GM12801 (cell line): Measurements from ENCODE around the gene RMRP.

ENCODE experiments used
- CTCF ChIP-seq: IDR thresholded peaks from one replicate; pipeline ENCODE4 v1.5.1; 2011; ENCODE audit warnings: control low read depth; ENCODE audit not compliant: insufficient read length; ENCODE audit errors: extremely low read depth

The RMRP gene

GRCh38 chr9:35653611-35654010 lies 4.2 kb downstream of the RMRP start:
- no peak for TF ChIP-seq CTCF

GRCh38 chr9:35652829-35653209 lies 5.0 kb downstream of the RMRP start:
- TF ChIP-seq CTCF, result no peak

GRCh38 chr9:35651956-35652828 lies 5.6 kb downstream of the RMRP start:
- no peak for TF ChIP-seq CTCF

- no peak for TF ChIP-seq CTCF
These were observed 7.3 kb downstream of the RMRP start, which contains the start of gene SIT1 for GRCh38 chr9:35650341-35651158. Gene SIT1, minus strand, starts transcription at chr9:35650931. Its CDS starts 78 bp downstream, at chr9:35650853.

- TF ChIP-seq CTCF, result no peak
These were observed 8.1 kb downstream of the RMRP start for GRCh38 chr9:35649431-35650340.

GRCh38 chr9:35646533-35647265 lies 11.1 kb downstream of the RMRP start:
- no peak for TF ChIP-seq CTCF
